Muscle layer of colon (tissue), 2 donors: ENCODE results near the gene SLC10A7.

Source experiments
- H3K27ac ChIP-seq: one replicate; pipeline ENCODE4 v1.7.0; 2013; ENCODE audit warnings: low read depth, mild to moderate bottlenecking, low read length, moderate library complexity
- H3K27me3 ChIP-seq, 2 donors: one replicate each; pipeline ENCODE4 v1.7.0; 2013; ENCODE audit warnings: low read length in 2 of 2, mild to moderate bottlenecking in 2 of 2; ENCODE audit not compliant: insufficient read depth in 2 of 2, control insufficient read depth in 1 of 2
- H3K36me3 ChIP-seq: one replicate; pipeline ENCODE4 v1.7.0; 2013; ENCODE audit warnings: mild to moderate bottlenecking, low read length; ENCODE audit not compliant: insufficient read depth
- H3K4me1 ChIP-seq: one replicate; pipeline ENCODE4 v1.7.0; 2013; ENCODE audit warnings: mild to moderate bottlenecking, low read length; ENCODE audit not compliant: insufficient read depth
- H3K4me3 ChIP-seq, 2 donors: one replicate each; pipeline ENCODE4 v1.7.0; 2013; ENCODE audit warnings: low read length in 2 of 2, low read depth in 1 of 2, mild to moderate bottlenecking in 1 of 2, moderate library complexity in 1 of 2
- H3K9ac ChIP-seq: one replicate; pipeline ENCODE4 v1.7.0; 2013; ENCODE audit warnings: low read length
- H3K9me3 ChIP-seq: one replicate; pipeline ENCODE4 v1.7.0; 2013; ENCODE audit warnings: mild to moderate bottlenecking, low read length
- donor health status: abdominal sarcoma.
- donor health status: Adenocarcinoma of cecum.

The SLC10A7 gene

GRCh38 chr4:146232131-146232722 is 289.5 kb downstream of the SLC10A7 start:
- Histone ChIP-seq H3K4me3 (no peak overlapping the region), H3K36me3 (no peaks in the 10 kb centered on the region), H3K9me3 (no peaks in the 10 kb centered on the region), H3K4me1 (peaks cover 5% of the 10 kb centered on the region), H3K9ac (no peak overlapping the region), H3K27me3 (no peaks in the 10 kb centered on the region), H3K27ac (no peak overlapping the region)

GRCh38 chr4:146229406-146229805 is 292.3 kb downstream of the SLC10A7 start:
- Histone ChIP-seq H3K9ac (no peak overlapping the region), H3K27ac (no peak overlapping the region), H3K4me1 (no peaks in the 10 kb centered on the region), H3K27me3 (no peaks in the 10 kb centered on the region), H3K36me3 (no peaks in the 10 kb centered on the region), H3K9me3 (no peaks in the 10 kb centered on the region), H3K4me3 (no peak overlapping the region)

- no peak overlapping the region for H3K9ac ChIP-seq
- no peaks in the 10 kb centered on the region for H3K27me3 ChIP-seq
- H3K27ac ChIP-seq: no peak overlapping the region
- no peaks in the 10 kb centered on the region for H3K9me3 ChIP-seq
- H3K4me1 ChIP-seq: no peaks in the 10 kb centered on the region
- no peaks in the 10 kb centered on the region for H3K36me3 ChIP-seq
- H3K4me3 ChIP-seq: no peak overlapping the region
Observed at GRCh38 chr4:146224326-146224966, 297.3 kb downstream of the SLC10A7 start.

DNA sequence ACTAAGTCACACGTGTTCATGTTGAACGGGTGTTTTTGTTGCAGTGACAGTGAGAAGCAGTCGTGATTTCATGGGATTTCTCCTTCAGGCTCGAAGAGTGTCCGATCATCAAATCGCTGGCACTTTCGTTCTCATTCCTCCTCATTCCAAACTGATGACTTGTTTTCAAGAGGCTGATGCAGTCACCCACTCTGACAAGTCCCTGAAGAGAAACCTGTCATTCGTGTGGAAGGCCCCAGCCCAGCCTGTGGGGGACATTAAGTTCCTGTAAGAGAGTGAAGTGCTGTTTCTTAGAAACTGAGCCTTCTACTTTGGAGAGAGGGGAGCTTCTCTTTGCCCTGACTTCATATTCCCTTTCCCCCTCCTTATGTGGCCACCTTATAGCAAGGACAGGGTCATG is 299.4 kb downstream of the SLC10A7 start:
- no peaks in the 10 kb centered on the region for H3K27me3 ChIP-seq
- no peak overlapping the region for H3K4me3 ChIP-seq
- H3K27ac ChIP-seq: no peak overlapping the region
- H3K9ac ChIP-seq: no peak overlapping the region
- no peaks in the 10 kb centered on the region for H3K4me1 ChIP-seq
- H3K9me3 ChIP-seq: no peaks in the 10 kb centered on the region
- H3K36me3 ChIP-seq: no peaks in the 10 kb centered on the region

DNA sequence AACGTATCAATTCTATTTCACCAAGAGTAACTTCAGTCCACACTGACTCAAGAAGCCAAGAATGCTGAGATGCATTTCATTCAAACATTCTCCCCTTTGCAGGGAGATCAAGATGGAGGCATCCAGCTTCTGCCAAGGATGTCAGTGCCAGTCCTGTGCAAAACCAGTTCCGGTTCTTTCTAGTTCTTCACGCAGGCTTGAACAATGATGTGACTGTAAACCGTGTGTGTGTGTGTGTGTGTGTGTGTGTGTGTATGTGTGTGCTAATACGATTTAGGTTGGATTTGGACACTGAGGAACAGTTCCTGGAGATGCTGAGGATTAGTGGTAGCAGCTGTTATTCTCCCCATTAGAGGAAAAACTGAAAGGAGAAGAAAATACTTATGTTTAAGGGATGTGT is 307.5 kb downstream of the SLC10A7 start, which contains the start of gene REELD1:
Gene REELD1 (plus strand): TSS at position 301 of the 400 bp plus-strand sequence. CDS start 2,415 bp downstream, outside the sequence.
- no peak within 1 kb of the TSS for H3K9ac ChIP-seq
- no peaks in the 10 kb centered on the region for H3K4me1 ChIP-seq
- no peaks in the 10 kb centered on the region for H3K27me3 ChIP-seq
- H3K36me3 ChIP-seq: no peaks in the 10 kb centered on the region
- H3K27ac ChIP-seq: no peak within 1 kb of the TSS
- no peaks in the 10 kb centered on the region for H3K9me3 ChIP-seq
- no peak within 1 kb of the TSS for H3K4me3 ChIP-seq

GRCh38 chr4:146212781-146213180 is 309.0 kb downstream of the SLC10A7 start:
- no peaks in the 10 kb centered on the region for H3K9me3 ChIP-seq
- no peaks in the 10 kb centered on the region for H3K27me3 ChIP-seq
- no peaks in the 10 kb centered on the region for H3K4me1 ChIP-seq
- no peak overlapping the region for H3K4me3 ChIP-seq
- no peaks in the 10 kb centered on the region for H3K36me3 ChIP-seq
- no peak overlapping the region for H3K9ac ChIP-seq
- H3K27ac ChIP-seq: no peak overlapping the region

DNA sequence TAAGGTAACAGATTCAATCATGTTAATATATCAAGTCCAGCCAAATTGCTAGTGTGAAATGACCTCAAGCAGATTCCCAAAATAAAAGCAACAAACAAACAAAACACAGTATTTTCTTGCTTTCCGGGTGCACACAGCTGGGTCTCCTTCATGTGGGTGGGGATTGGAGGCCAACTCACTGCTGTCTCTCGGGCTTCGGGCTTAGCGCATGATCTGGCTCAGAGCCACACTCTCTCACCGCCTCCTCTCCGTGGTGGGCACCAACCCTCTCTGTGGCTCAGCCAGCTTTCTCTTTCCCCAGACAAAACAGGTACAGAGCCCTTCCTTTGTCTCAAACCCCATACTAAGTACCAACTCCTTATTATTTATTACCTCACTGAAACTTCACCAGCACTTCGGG is 310.3 kb downstream of the SLC10A7 start:
- H3K36me3 ChIP-seq: no peaks in the 10 kb centered on the region
- H3K9me3 ChIP-seq: no peaks in the 10 kb centered on the region
- no peaks in the 10 kb centered on the region for H3K27me3 ChIP-seq
- H3K27ac ChIP-seq: no peak overlapping the region
- H3K9ac ChIP-seq: no peak overlapping the region
- no peaks in the 10 kb centered on the region for H3K4me1 ChIP-seq
- no peak overlapping the region for H3K4me3 ChIP-seq

DNA sequence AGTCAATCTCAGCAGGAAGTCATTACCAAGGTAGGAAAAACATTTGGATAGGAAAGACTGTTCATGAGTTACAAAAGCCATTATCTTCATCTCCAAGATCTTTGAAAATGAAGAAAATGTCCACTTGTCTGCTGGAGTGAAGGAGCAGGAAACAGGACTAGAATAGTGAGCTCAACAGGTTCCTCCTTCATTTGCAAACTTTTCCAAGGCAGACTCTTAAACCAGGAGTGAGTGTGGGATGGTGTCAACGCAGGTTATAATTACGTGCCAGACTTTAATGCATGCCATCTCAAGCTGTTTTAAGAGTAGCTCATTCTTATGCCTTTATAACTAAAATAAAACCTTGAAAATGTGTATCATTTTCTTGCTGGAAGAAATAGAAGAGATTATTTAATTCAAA is 310.9 kb downstream of the SLC10A7 start:
- Histone ChIP-seq H3K9ac (no peak overlapping the region), H3K27ac (no peak overlapping the region), H3K9me3 (no peaks in the 10 kb centered on the region), H3K27me3 (no peaks in the 10 kb centered on the region), H3K36me3 (no peaks in the 10 kb centered on the region), H3K4me1 (no peaks in the 10 kb centered on the region), H3K4me3 (no peak overlapping the region)

DNA sequence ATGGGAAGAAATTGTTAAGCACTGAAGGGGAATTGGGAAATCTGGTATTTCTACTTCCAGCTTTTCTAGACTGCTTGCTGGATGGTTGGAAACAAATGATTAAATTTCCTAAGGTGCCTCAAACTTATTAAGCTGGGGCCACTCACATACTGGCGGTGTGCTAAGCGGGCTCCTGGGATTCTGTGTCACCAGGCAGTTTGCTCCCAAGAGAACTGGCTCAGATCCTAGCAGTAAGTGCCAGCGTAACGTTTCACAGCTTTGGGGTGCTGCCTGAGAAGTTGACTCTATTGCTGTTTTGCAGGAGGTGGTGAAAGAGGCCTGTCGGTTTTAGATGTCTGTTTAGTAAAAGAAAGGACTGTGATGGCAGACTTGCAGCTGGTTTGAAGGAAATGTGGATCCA is 314.3 kb downstream of the SLC10A7 start:
- no peaks in the 10 kb centered on the region for H3K27me3 ChIP-seq
- H3K36me3 ChIP-seq: no peaks in the 10 kb centered on the region
- no peaks in the 10 kb centered on the region for H3K4me1 ChIP-seq
- no peak overlapping the region for H3K4me3 ChIP-seq
- no peak overlapping the region for H3K27ac ChIP-seq
- H3K9ac ChIP-seq: no peak overlapping the region
- H3K9me3 ChIP-seq: no peaks in the 10 kb centered on the region
